Breast epithelium (tissue), 3 donors: Measurements from ENCODE around the gene SLC52A1.

Experiments
- CTCF ChIP-seq, 3 donors: fragments of 450-650 bp; IDR thresholded peaks; one replicate each; pipeline ENCODE4 v1.5.1; 2016 to 2017; ENCODE audit warnings: antibody characterized with exemption in 3 of 3, mild to moderate bottlenecking in 3 of 3, moderate library complexity in 3 of 3
- POLR2AphosphoS5 ChIP-seq, 3 donors: sonication (generic); formaldehyde crosslinking; IDR thresholded peaks; one replicate each; pipeline ENCODE4 v1.6.1; 2017; ENCODE audit warnings: antibody characterized with exemption in 3 of 3

GRCh38 chr17:5049314-5049841, 14.2 kb upstream of the SLC52A1 start:
- TF ChIP-seq CTCF (IDR thresholded peaks at IDR 0.05) (no peak), POLR2AphosphoS5 (IDR thresholded peaks at IDR 0.05) (no peak)
